GM12878 (cell line): Measurements from ENCODE around the gene STAT3. TPM values are rescaled to one million over a fixed set of nuclear protein-coding genes. Genes with fewer than 3 reads are reported as not detected.

Experiments used
- BHLHE40 ChIP-seq, 2 experiments: fragments of 450-650 bp in 1 of 2; IDR thresholded peaks; 2 replicates each; pipeline ENCODE4 v1.6.1; 2011 to 2017; ENCODE audit warnings: low read depth in 2 of 2, borderline replicate concordance in 1 of 2, improper control_type of control experiment in 1 of 2, low read length in 1 of 2, mild to moderate bottlenecking in 1 of 2
- CEBPB ChIP-seq, 2 experiments: fragments of 150-350 bp in 1 of 2; IDR thresholded peaks; 2 replicates each; pipeline ENCODE4 v1.6.1; 2012 to 2014; ENCODE audit warnings: low read depth in 2 of 2, low read length in 2 of 2, borderline replicate concordance in 1 of 2, inconsistent platforms in 1 of 2
- CEBPZ ChIP-seq: fragments of 150-350 bp; IDR thresholded peaks from 2 replicates; pipeline ENCODE4 v1.6.1; 2016; ENCODE audit warnings: low read depth, low read length
- CREM ChIP-seq: IDR thresholded peaks from 2 replicates; pipeline ENCODE4 v1.6.1; 2014; ENCODE audit warnings: antibody characterized with exemption, low read depth
- EP300 ChIP-seq, 2 experiments: fragments of 150-350 bp in 1 of 2; IDR thresholded peaks; 2 replicates each; pipeline ENCODE4 v1.6.1; 2011 to 2012; ENCODE audit warnings: low read depth in 2 of 2, low read length in 2 of 2, borderline replicate concordance in 1 of 2, improper control_type of control experiment in 1 of 2, inconsistent platforms in 1 of 2; ENCODE audit not compliant: control insufficient read depth in 1 of 2
- ETV6 ChIP-seq, 2 experiments: fragments of 450-650 bp in 1 of 2; IDR thresholded peaks in 1 of 2; conservative IDR thresholded peaks in 1 of 2; 2 replicates each; pipeline ENCODE4 v1.6.1; 2014; ENCODE audit warnings: antibody characterized with exemption in 1 of 2, borderline replicate concordance in 1 of 2, low read depth in 1 of 2, mild to moderate bottlenecking in 1 of 2, moderate library complexity in 1 of 2
- HCFC1 ChIP-seq: fragments of 150-350 bp; IDR thresholded peaks from 2 replicates; pipeline ENCODE4 v1.6.1; 2014; ENCODE audit warnings: low read length
- HDAC6 ChIP-seq: fragments of 200-600 bp; sonication (generic); IDR thresholded peaks from one replicate; pipeline ENCODE4 v1.8.0; 2017; ENCODE audit warnings: antibody characterized with exemption; ENCODE audit not compliant: unreplicated experiment
- IRF3 ChIP-seq: fragments of 450-650 bp; IDR thresholded peaks from 2 replicates; pipeline ENCODE4 v1.6.1; 2014; ENCODE audit warnings: mild to moderate bottlenecking
- KAT2A ChIP-seq: conservative IDR thresholded peaks from 2 replicates; pipeline ENCODE4 v1.6.1; 2011; ENCODE audit warnings: low read depth, low read length; ENCODE audit not compliant: control insufficient read depth
- KLF5 ChIP-seq: fragments of 450-650 bp; IDR thresholded peaks from 2 replicates; pipeline ENCODE4 v1.6.1; 2014; ENCODE audit warnings: mild to moderate bottlenecking; ENCODE audit not compliant: partially characterized antibody
- MAX ChIP-seq: IDR thresholded peaks from 2 replicates; pipeline ENCODE4 v1.6.1; 2012; ENCODE audit warnings: low read depth, low read length, improper control_type of control experiment
- NFYB ChIP-seq: IDR thresholded peaks from 2 replicates; pipeline ENCODE4 v1.6.1; 2011; ENCODE audit warnings: low read depth, mild to moderate bottlenecking, low read length, improper control_type of control experiment, moderate library complexity; ENCODE audit not compliant: insufficient read depth
- NRF1 ChIP-seq: conservative IDR thresholded peaks from 2 replicates; pipeline ENCODE4 v1.6.1; 2011; ENCODE audit warnings: mild to moderate bottlenecking, low read depth, low read length, improper control_type of control experiment
- PAX5 ChIP-seq: IDR thresholded peaks from 2 replicates; pipeline ENCODE4 v1.6.1; 2011; ENCODE audit warnings: low read depth, low read length, borderline replicate concordance
- PKNOX1 ChIP-seq: fragments of 450-650 bp; IDR thresholded peaks from 2 replicates; pipeline ENCODE4 v1.6.1; 2016; ENCODE audit warnings: mild to moderate bottlenecking
- PML ChIP-seq: IDR thresholded peaks from 2 replicates; pipeline ENCODE4 v1.6.1; 2012; ENCODE audit warnings: low read length, inconsistent platforms
- RAD21 ChIP-seq: IDR thresholded peaks from 2 replicates; pipeline ENCODE4 v1.6.1; 2011; ENCODE audit warnings: mild to moderate bottlenecking, low read depth, low read length, moderate library complexity; ENCODE audit not compliant: insufficient read depth
- RUNX3 ChIP-seq: IDR thresholded peaks from 2 replicates; pipeline ENCODE4 v1.6.1; 2012; ENCODE audit warnings: low read length, inconsistent platforms
- SMAD1 ChIP-seq: fragments of 450-650 bp; IDR thresholded peaks from 2 replicates; pipeline ENCODE4 v1.6.1; 2018; ENCODE audit warnings: mild to moderate bottlenecking, low read depth; ENCODE audit not compliant: partially characterized antibody
- SMARCA5 ChIP-seq: fragments of 450-650 bp; IDR thresholded peaks from 2 replicates; pipeline ENCODE4 v1.6.1; 2017; ENCODE audit warnings: mild to moderate bottlenecking
- TBL1XR1 ChIP-seq: IDR thresholded peaks from 2 replicates; pipeline ENCODE4 v1.6.1; 2012; ENCODE audit warnings: low read depth, low read length, improper control_type of control experiment
- WRNIP1 ChIP-seq: IDR thresholded peaks from 2 replicates; pipeline ENCODE4 v1.6.1; 2011; ENCODE audit warnings: low read depth, low read length, improper control_type of control experiment, borderline replicate concordance
- YBX1 ChIP-seq: fragments of 450-650 bp; IDR thresholded peaks from 2 replicates; pipeline ENCODE4 v1.6.1; 2016; ENCODE audit warnings: antibody characterized with exemption
- polyA plus RNA-seq, 11 experiments: library from polyadenylated mRNA; depleted of rRNA in 4 of 11; unstranded in 6 of 11; stranded (reverse) in 5 of 11; fragments of >200 nt; fragmentation: Nextera tagmentation in 4 of 11; fragmentation: Illumina TruSeq in 1 of 11; extraction: Ambion mirVana in 4 of 11; extraction: Trizol in 1 of 11; gene quantifications; 1 replicate in 1 of 11; 2 replicates in 10 of 11; pipeline versions ENCODE4 v1.2.1 to v1.2.3, GENCODE V29; 2011 to 2016; ENCODE audit warnings: inconsistent platforms in 2 of 11, missing spikeins in 2 of 11, low read depth in 1 of 11
- total RNA-seq, 4 experiments: library from RNA; depleted of rRNA in 3 of 4; stranded (reverse); fragments of >200 nt in 3 of 4; fragmentation: Illumina TruSeq in 1 of 4; extraction: Trizol in 1 of 4; gene quantifications; 2 replicates each; pipeline versions ENCODE4 v1.2.1 to v1.2.3, GENCODE V29; 2013 to 2021

Gene STAT3
- total and polyA plus RNA-seq, 10 of the 15 experiments (the other 5 are each of a cell fraction or from before 2014, with no cell fraction given) = 18.4 to 96.4 (median 60.9) TPM

GRCh38 chr17:42322382-42323267 is 65.6 kb downstream of the STAT3 start (continued):
- TF ChIP-seq NFYB (no peak), SMARCA5 (peak; percentile 87), ETV6 (conservative IDR thresholded peaks at IDR 0.05 in 1 of 2, IDR thresholded peaks at IDR 0.05 in 1 of 2; ENCODE audit: borderline replicate concordance in 1 of 2, low read depth in 1 of 2) (no peak), KLF5 (no peak), CREM (no peak), CEBPZ (no peak), RUNX3 (peak; percentile 64), HDAC6 (no peak), RAD21 (peak; percentile 99), EP300 (IDR thresholded peaks at IDR 0.05; ENCODE audit: borderline replicate concordance in 1 of 2, control insufficient read depth in 1 of 2, low read depth in 2 of 2, low read length in 2 of 2) (peak in 1 of 2 experiments; percentile 14; a peak in 1 of 4 replicates), IRF3 (no peak; the same call in 1 of the 2 replicates), KAT2A (no peak), CEBPB (IDR thresholded peaks at IDR 0.05; ENCODE audit: borderline replicate concordance in 1 of 2, low read depth in 2 of 2, low read length in 2 of 2) (no peak), MAX (0 out of 2 replicates have a peak, but pooled peaks have one; percentile 38), HCFC1 (no peak), PML (no peak), SMAD1 (no peak), YBX1 (no peak), PAX5 (no peak), TBL1XR1 (0 out of 2 replicates have a peak, but pooled peaks have one; percentile 46), PKNOX1 (0 out of 2 replicates have a peak, but pooled peaks have one; percentile 12), BHLHE40 (IDR thresholded peaks at IDR 0.05; ENCODE audit: borderline replicate concordance in 1 of 2, low read depth in 2 of 2, low read length in 1 of 2) (peak; percentile 3 to 52; a peak in 1 of 4 replicates), WRNIP1 (0 out of 2 replicates have a peak, but pooled peaks have one; percentile 92), NRF1 (no peak; the same call in 1 of the 2 replicates)
